B cell (primary cell): ENCODE measurements around the gene PSMB10.

Experiments
- EZH2 ChIP-seq: IDR thresholded peaks from 2 replicates; pipeline ENCODE4 v1.6.1; 2012; ENCODE audit warnings: borderline replicate concordance, low read depth, mild to moderate bottlenecking, moderate library complexity, low read length; ENCODE audit not compliant: insufficient read depth, poor library complexity, severe bottlenecking
- TF ChIP-seq, protein P1 (sequence below): fragments of 200-600 bp; IDR thresholded peaks from one replicate; pipeline ENCODE4 v1.8.0; 2022; ENCODE audit warnings: antibody characterized with exemption, mild to moderate bottlenecking

DNA sequence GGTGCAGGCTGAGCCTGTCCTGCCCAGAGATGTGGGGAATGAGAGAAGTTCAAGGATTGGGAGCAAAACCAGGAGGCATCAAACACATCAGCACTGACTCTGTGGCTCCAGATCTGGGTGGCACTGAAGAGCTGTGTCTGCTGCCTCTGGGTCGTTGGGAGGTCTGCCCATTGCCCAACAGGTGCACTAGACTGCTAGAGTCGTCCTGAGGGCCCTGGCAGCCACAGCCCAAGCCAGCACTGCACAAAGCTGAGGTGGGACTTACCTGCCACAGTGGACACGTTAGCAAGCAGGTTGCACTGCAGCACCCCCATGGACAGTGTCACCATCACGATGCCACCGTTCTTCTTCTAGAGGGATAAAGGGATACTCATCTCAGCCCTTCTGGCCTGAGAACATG is 40.4 kb upstream of the PSMB10 start:
- TF ChIP-seq EZH2: no peak
- TF ChIP-seq, protein P1, sequence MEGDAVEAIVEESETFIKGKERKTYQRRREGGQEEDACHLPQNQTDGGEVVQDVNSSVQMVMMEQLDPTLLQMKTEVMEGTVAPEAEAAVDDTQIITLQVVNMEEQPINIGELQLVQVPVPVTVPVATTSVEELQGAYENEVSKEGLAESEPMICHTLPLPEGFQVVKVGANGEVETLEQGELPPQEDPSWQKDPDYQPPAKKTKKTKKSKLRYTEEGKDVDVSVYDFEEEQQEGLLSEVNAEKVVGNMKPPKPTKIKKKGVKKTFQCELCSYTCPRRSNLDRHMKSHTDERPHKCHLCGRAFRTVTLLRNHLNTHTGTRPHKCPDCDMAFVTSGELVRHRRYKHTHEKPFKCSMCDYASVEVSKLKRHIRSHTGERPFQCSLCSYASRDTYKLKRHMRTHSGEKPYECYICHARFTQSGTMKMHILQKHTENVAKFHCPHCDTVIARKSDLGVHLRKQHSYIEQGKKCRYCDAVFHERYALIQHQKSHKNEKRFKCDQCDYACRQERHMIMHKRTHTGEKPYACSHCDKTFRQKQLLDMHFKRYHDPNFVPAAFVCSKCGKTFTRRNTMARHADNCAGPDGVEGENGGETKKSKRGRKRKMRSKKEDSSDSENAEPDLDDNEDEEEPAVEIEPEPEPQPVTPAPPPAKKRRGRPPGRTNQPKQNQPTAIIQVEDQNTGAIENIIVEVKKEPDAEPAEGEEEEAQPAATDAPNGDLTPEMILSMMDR: no peak
